Measurements from ENCODE around the gene NR1D1.

The NR1D1 gene

DNA sequence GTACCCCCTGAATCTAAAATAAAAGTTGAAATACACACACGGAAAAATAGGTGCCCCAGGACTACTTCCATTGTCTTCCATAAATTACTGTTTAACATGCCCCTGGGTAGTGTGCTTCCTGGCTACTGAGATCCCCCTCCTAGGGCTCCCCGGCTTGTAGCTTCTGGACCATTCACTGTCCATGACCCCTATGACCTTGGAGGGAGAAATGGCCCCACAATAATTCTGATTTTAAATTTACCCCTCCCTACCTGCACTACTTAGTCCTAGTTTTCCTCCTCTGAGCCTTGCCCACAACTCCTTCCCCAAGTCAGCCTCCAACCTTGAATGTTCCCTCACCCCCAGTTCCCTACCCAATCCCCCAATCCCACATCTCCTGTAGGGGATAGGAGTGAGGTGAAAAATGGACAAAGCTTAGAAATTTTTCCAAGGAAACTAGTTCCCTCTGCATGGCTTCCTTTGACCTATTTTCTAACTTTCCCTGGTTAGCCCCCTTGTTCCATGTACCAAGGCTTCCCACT is 11.9 kb upstream of the NR1D1 start (continued):
- TF ChIP-seq, protein P1, sequence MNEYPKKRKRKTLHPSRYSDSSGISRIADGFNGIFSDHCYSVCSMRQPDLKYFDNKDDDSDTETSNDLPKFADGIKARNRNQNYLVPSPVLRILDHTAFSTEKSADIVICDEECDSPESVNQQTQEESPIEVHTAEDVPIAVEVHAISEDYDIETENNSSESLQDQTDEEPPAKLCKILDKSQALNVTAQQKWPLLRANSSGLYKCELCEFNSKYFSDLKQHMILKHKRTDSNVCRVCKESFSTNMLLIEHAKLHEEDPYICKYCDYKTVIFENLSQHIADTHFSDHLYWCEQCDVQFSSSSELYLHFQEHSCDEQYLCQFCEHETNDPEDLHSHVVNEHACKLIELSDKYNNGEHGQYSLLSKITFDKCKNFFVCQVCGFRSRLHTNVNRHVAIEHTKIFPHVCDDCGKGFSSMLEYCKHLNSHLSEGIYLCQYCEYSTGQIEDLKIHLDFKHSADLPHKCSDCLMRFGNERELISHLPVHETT (tag by site-specific recombination; IDR thresholded peaks at IDR 0.05) = no peak
- no peak for TF ChIP-seq ZNF19 (tag by site-specific recombination; IDR thresholded peaks at IDR 0.05; ENCODE audit: low read depth)
- TF ChIP-seq TSHZ1 (tag by site-specific recombination; IDR thresholded peaks at IDR 0.05; ENCODE audit: borderline replicate concordance) = no peak
- TF ChIP-seq, protein P2, sequence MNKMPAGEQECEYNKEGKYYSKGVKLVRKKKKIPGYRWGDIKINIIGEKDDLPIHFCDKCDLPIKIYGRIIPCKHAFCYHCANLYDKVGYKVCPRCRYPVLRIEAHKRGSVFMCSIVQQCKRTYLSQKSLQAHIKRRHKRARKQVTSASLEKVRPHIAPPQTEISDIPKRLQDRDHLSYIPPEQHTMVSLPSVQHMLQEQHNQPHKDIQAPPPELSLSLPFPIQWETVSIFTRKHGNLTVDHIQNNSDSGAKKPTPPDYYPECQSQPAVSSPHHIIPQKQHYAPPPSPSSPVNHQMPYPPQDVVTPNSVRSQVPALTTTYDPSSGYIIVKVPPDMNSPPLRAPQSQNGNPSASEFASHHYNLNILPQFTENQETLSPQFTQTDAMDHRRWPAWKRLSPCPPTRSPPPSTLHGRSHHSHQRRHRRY (tag by site-specific recombination; IDR thresholded peaks at IDR 0.05) = no peak
- TF ChIP-seq, protein P3, sequence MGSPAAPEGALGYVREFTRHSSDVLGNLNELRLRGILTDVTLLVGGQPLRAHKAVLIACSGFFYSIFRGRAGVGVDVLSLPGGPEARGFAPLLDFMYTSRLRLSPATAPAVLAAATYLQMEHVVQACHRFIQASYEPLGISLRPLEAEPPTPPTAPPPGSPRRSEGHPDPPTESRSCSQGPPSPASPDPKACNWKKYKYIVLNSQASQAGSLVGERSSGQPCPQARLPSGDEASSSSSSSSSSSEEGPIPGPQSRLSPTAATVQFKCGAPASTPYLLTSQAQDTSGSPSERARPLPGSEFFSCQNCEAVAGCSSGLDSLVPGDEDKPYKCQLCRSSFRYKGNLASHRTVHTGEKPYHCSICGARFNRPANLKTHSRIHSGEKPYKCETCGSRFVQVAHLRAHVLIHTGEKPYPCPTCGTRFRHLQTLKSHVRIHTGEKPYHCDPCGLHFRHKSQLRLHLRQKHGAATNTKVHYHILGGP (tag by site-specific recombination; IDR thresholded peaks at IDR 0.05) = no peak
- no peak for TF ChIP-seq ZNF837 (tag by site-specific recombination; IDR thresholded peaks at IDR 0.05)
- TF ChIP-seq SCRT2 (tag by site-specific recombination; IDR thresholded peaks at IDR 0.05) = no peak
- TF ChIP-seq ZNF555 (tag by site-specific recombination; conservative IDR thresholded peaks at IDR 0.05) = no peak
- TF ChIP-seq ZNF335 (tag by site-specific recombination; conservative IDR thresholded peaks at IDR 0.05) = no peak
- no peak for TF ChIP-seq ZIC2 (tag by site-specific recombination; IDR thresholded peaks at IDR 0.05)
- no peak for TF ChIP-seq ZNF843 (tag by site-specific recombination; IDR thresholded peaks at IDR 0.05)

GRCh38 chr17:40111221-40112128 is 11.1 kb upstream of the NR1D1 start:
- no peak overlapping the region; the same call in 1 of the 2 replicates for H3K27ac ChIP-seq (ENCODE audit: extremely low read depth, low read depth, low read length)
- no peaks in the 10 kb centered on the region for H3K9me3 ChIP-seq (ENCODE audit: control insufficient read depth, insufficient read depth, low read depth, low read length)
- H3K4me3 ChIP-seq (ENCODE audit: low read depth, low read length) = no peak overlapping the region
- CTCF ChIA-PET = interaction anchor here (0.6 to 7.8 kb wide), 42 partner anchors 9 to 219 kb away, joined by 3 to 182 read pairs (median 6); partner anchors contain the start of genes CASC3, CDC6, CSF3 and MED24
- H3K36me3 ChIP-seq (ENCODE audit: control insufficient read depth in 2 of 2, insufficient read depth in 1 of 2, low read length in 2 of 2) = no peaks in the 10 kb centered on the region
- POLR2A ChIA-PET = interaction anchor here (0.5 to 8.2 kb wide), 18 partner anchors 8 to 206 kb away, joined by 3 to 117 read pairs (median 9); partner anchors contain the start of genes CASC3, CSF3, MED24 and MSL1
- H3K4me1 ChIP-seq (ENCODE audit: control insufficient read depth, insufficient read depth, low read length) = peaks cover 33% of the 10 kb centered on the region
- TF ChIP-seq EGR2 (tag by site-specific recombination; IDR thresholded peaks at IDR 0.05; ENCODE audit: low read depth) (peak; percentile 80), BCL11A (tag by site-specific recombination; IDR thresholded peaks at IDR 0.05; ENCODE audit: low read depth) (peak; percentile 97), ZEB2 (tag by site-specific recombination; IDR thresholded peaks at IDR 0.05) (peak; percentile 94), ZNF623 (tag by site-specific recombination; IDR thresholded peaks at IDR 0.05) (no peak), ZNF654 (tag by site-specific recombination; IDR thresholded peaks at IDR 0.05; ENCODE audit: low read depth) (peak; percentile 89), ZFP69B (tag by site-specific recombination; IDR thresholded peaks at IDR 0.05) (0 out of 2 replicates have a peak, but pooled peaks have one; percentile 41), KLF8 (tag by site-specific recombination; IDR thresholded peaks at IDR 0.05) (peak; percentile 44), ZNF514 (tag by site-specific recombination; IDR thresholded peaks at IDR 0.05) (no peak), ZSCAN5A (tag by site-specific recombination; IDR thresholded peaks at IDR 0.05) (0 out of 2 replicates have a peak, but pooled peaks have one; percentile 11), ZNF610 (tag by site-specific recombination; IDR thresholded peaks at IDR 0.05; ENCODE audit: borderline replicate concordance) (peak; percentile 38; the same call in 1 of the 2 replicates), GLIS2 (tag by site-specific recombination; IDR thresholded peaks at IDR 0.05) (peak; percentile 74), ZNF791 (tag by site-specific recombination; IDR thresholded peaks at IDR 0.05) (no peak), ZNF423 (tag by site-specific recombination; IDR thresholded peaks at IDR 0.05) (peak; percentile 68), FEZF1 (tag by site-specific recombination; IDR thresholded peaks at IDR 0.05) (0 out of 2 replicates have a peak, but pooled peaks have one; percentile 13), ZNF660 (tag by site-specific recombination; IDR thresholded peaks at IDR 0.05) (0 out of 2 replicates have a peak, but pooled peaks have one; percentile 32), IKZF3 (tag by site-specific recombination; IDR thresholded peaks at IDR 0.05) (peak; percentile 83)

All from HEK293 (cell line).